HG03378 (cell line): Measurements from ENCODE around the gene KCNQ2.

Experiments used
- ATAC-seq: cut with Tn5 transposase; IDR thresholded peaks from one replicate; pipeline ENCODE4 v1.9.1; 2021; ENCODE audit warnings: mild to moderate bottlenecking, moderate library complexity; ENCODE audit not compliant: unreplicated experiment

The KCNQ2 gene

GRCh38 chr20:63405102-63405730 lies 67.2 kb downstream of the KCNQ2 start:
- ATAC-seq, result no peak

GRCh38 chr20:63404129-63405085 lies 68.0 kb downstream of the KCNQ2 start:
- no peak for ATAC-seq

GRCh38 chr20:63403403-63404105 lies 68.9 kb downstream of the KCNQ2 start:
- ATAC-seq, result no peak

- no peak for ATAC-seq
These were observed 69.6 kb downstream of the KCNQ2 start for GRCh38 chr20:63402860-63403220.

- ATAC-seq, result no peak
These were observed 70.1 kb downstream of the KCNQ2 start for GRCh38 chr20:63402181-63402859.

- no peak for ATAC-seq
These were observed 70.9 kb downstream of the KCNQ2 start for GRCh38 chr20:63401384-63402110.

- ATAC-seq, result no peak
These were observed 71.8 kb downstream of the KCNQ2 start for GRCh38 chr20:63400486-63401210.

- no peak for ATAC-seq
These were observed 72.7 kb downstream of the KCNQ2 start for GRCh38 chr20:63399596-63400375.

- no peak for ATAC-seq
These were observed 73.5 kb downstream of the KCNQ2 start for GRCh38 chr20:63398744-63399514.

GRCh38 chr20:63397946-63398450 lies 74.5 kb downstream of the KCNQ2 start:
- ATAC-seq, result no peak

- no peak for ATAC-seq
These were observed 75.2 kb downstream of the KCNQ2 start for GRCh38 chr20:63397155-63397843.

GRCh38 chr20:63396300-63396699 lies 76.2 kb downstream of the KCNQ2 start:
- ATAC-seq, result no peak

GRCh38 chr20:63395723-63396122 lies 76.7 kb downstream of the KCNQ2 start:
- no peak for ATAC-seq

GRCh38 chr20:63394920-63395455 lies 77.5 kb downstream of the KCNQ2 start:
- no peak for ATAC-seq

- ATAC-seq, result no peak
These were observed 78.2 kb downstream of the KCNQ2 start for GRCh38 chr20:63394069-63394919.

- ATAC-seq, result no peak
These were observed 78.9 kb downstream of the KCNQ2 start for GRCh38 chr20:63393566-63393965.
